Vagina (tissue), 2 donors: ENCODE results near the gene CHAF1A. TPM values are rescaled to one million over a fixed set of nuclear protein-coding genes. Genes with fewer than 3 reads are reported as not detected.

ENCODE experiments used
- DNase-seq, 2 donors: peaks; one replicate each; pipeline ENCODE4 v3.0.0-alpha.2; 2017; ENCODE audit errors: extremely low spot score in 2 of 2
- H3K27ac ChIP-seq: fragments of 200-600 bp; sonication (generic); one replicate; pipeline ENCODE4 v1.5.1; 2019
- H3K27me3 ChIP-seq: fragments of 200-600 bp; sonication (generic); one replicate; pipeline ENCODE4 v1.5.1; 2019
- H3K36me3 ChIP-seq, 2 donors: fragments of 200-600 bp; sonication (generic); one replicate each; pipeline ENCODE4 v1.5.1; 2017 to 2019
- H3K4me1 ChIP-seq: fragments of 200-600 bp; sonication (generic); one replicate; pipeline ENCODE4 v1.5.1; 2019
- H3K4me3 ChIP-seq, 2 donors: fragments of 200-600 bp; sonication (generic); 1 replicate in 1 of 2; 2 replicates in 1 of 2; pipeline ENCODE4 v1.5.1; 2016 to 2019
- H3K9me3 ChIP-seq: fragments of 200-600 bp; sonication (generic); one replicate; pipeline ENCODE4 v1.5.1; 2019
- POLR2A ChIP-seq, 2 donors: fragments of 450-650 bp; IDR thresholded peaks; one replicate each; pipeline ENCODE4 v1.6.1; 2017; ENCODE audit warnings: antibody characterized with exemption in 2 of 2, mild to moderate bottlenecking in 2 of 2, moderate library complexity in 2 of 2
- POLR2AphosphoS5 ChIP-seq, 2 donors: sonication (generic); formaldehyde crosslinking; IDR thresholded peaks; one replicate each; pipeline ENCODE4 v1.9.0; 2017; ENCODE audit warnings: antibody characterized with exemption in 2 of 2, mild to moderate bottlenecking in 2 of 2, low read depth in 1 of 2; ENCODE audit not compliant: insufficient read depth in 1 of 2
- intact Hi-C: fragments of 100-400 bp; cut with DNase I; formaldehyde crosslinking; loops from one replicate; pipeline ENCODE4 v1.15.1; 2023
- total RNA-seq: library from RNA; depleted of rRNA; stranded (reverse); fragments of >200 nt; gene quantifications from one replicate; pipeline ENCODE4 v1.2.3, GENCODE V29; 2016
- TF ChIP-seq, protein P1 (sequence below), 3 experiments: fragments of 450-650 bp in 2 of 3; fragments of 200-600 bp in 1 of 3; sonication (generic) in 1 of 3; IDR thresholded peaks; one replicate each; pipeline ENCODE4 v1.5.1; 2017 to 2019; ENCODE audit warnings: antibody characterized with exemption in 3 of 3, mild to moderate bottlenecking in 2 of 3, moderate library complexity in 2 of 3

The CHAF1A gene
- total RNA-seq, 1 donor from 2014 or later, result 21.4 TPM

DNA sequence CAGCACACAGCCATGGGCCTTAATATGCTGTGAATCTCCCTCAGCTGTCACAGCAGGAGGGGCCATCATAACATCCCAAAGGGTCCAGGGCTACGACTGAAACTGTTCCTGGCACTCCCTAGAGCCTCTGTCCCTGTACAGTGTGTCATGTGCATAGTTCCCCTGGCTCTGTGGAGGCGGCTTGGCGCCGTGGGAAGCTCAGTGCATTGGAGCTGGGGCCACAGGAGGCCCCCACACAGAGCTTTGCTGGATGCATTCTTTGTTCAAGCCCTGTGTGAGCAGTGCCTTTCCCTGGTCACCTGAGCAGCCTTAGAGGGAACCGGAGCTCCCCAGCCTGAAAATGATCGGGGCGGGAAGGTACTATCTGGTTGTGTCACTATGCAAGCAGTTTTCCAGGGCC lies 33.8 kb downstream of the CHAF1A start:
- no peak for DNase-seq
- Histone ChIP-seq H3K27me3 (no peaks in the 10 kb centered on the region), H3K9me3 (no peaks in the 10 kb centered on the region), H3K4me3 (no peak overlapping the region), H3K27ac (no peak overlapping the region), H3K4me1 (no peaks in the 10 kb centered on the region), H3K36me3 (peaks cover 0 to 22% of the 10 kb centered on the region in 2 donors)
- no peak for TF ChIP-seq POLR2AphosphoS5 (IDR thresholded peaks at IDR 0.05; ENCODE audit: insufficient read depth in 1 of 2, low read depth in 1 of 2)
- TF ChIP-seq POLR2A (IDR thresholded peaks at IDR 0.05), result no peak
- TF ChIP-seq, protein P1, sequence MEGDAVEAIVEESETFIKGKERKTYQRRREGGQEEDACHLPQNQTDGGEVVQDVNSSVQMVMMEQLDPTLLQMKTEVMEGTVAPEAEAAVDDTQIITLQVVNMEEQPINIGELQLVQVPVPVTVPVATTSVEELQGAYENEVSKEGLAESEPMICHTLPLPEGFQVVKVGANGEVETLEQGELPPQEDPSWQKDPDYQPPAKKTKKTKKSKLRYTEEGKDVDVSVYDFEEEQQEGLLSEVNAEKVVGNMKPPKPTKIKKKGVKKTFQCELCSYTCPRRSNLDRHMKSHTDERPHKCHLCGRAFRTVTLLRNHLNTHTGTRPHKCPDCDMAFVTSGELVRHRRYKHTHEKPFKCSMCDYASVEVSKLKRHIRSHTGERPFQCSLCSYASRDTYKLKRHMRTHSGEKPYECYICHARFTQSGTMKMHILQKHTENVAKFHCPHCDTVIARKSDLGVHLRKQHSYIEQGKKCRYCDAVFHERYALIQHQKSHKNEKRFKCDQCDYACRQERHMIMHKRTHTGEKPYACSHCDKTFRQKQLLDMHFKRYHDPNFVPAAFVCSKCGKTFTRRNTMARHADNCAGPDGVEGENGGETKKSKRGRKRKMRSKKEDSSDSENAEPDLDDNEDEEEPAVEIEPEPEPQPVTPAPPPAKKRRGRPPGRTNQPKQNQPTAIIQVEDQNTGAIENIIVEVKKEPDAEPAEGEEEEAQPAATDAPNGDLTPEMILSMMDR (IDR thresholded peaks at IDR 0.05), result no peak
- intact Hi-C loops, result no loop called here

DNA sequence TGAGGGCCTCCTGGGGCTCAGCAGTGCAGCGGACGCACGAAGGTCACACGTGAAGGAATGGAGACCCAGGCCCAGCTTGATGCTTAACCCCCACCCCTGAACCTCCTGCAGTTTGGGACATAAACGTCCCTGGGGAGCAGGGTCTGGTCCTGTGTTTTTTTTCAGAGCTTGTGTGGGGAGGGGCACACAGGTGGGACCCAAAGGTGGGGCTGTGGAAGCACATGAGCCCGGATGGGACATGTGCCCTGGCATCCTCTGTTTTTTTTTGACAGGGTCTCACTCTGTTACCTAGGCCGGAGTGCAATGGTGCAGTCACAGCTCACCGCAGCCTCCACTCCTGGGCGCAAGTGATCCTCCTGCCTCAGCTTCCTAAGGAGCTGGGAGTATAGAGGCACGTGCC lies 34.7 kb downstream of the CHAF1A start:
- TF ChIP-seq POLR2A (IDR thresholded peaks at IDR 0.05) (no peak), POLR2AphosphoS5 (IDR thresholded peaks at IDR 0.05; ENCODE audit: insufficient read depth in 1 of 2, low read depth in 1 of 2) (no peak)
- TF ChIP-seq, protein P1 (IDR thresholded peaks at IDR 0.05), result no peak
- no peak overlapping the region for H3K4me3 ChIP-seq
- no peaks in the 10 kb centered on the region for H3K27me3 ChIP-seq
- intact Hi-C loops, result no loop called here
- no peaks in the 10 kb centered on the region for H3K4me1 ChIP-seq
- H3K9me3 ChIP-seq, result no peaks in the 10 kb centered on the region
- peaks cover 0 to 19% of the 10 kb centered on the region in 2 donors for H3K36me3 ChIP-seq
- DNase-seq, result no peak
- no peak overlapping the region for H3K27ac ChIP-seq

DNA sequence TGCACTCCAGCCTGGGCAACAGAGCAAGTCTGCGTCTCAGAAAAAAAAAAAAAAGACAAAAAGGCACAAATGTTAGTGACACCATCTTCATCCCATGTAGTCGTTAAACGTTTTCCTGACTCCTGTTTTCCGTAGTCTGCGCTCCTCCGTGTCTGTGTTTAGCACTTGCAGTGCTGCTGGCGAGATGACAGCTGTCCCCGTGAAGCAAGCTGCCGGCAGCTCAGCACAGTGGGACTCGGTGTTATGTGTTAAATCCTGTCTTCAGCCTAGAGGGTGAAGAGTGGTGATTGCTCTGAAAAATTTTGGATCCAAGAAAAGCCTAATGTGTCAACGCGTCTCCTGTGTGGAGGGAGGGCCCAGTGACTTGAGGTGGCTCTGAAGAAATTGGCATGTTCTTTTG lies 36.8 kb downstream of the CHAF1A start:
- no peaks in the 10 kb centered on the region for H3K9me3 ChIP-seq
- no peaks in the 10 kb centered on the region for H3K4me1 ChIP-seq
- DNase-seq, result no peak
- no peak for TF ChIP-seq POLR2A (IDR thresholded peaks at IDR 0.05)
- TF ChIP-seq, protein P1 (IDR thresholded peaks at IDR 0.05), result no peak
- no peak for TF ChIP-seq POLR2AphosphoS5 (IDR thresholded peaks at IDR 0.05; ENCODE audit: insufficient read depth in 1 of 2, low read depth in 1 of 2)
- no peak overlapping the region for H3K4me3 ChIP-seq
- H3K27ac ChIP-seq, result no peak overlapping the region
- H3K27me3 ChIP-seq, result no peaks in the 10 kb centered on the region
- intact Hi-C loops, result no loop called here
- no peaks in the 10 kb centered on the region for H3K36me3 ChIP-seq

DNA sequence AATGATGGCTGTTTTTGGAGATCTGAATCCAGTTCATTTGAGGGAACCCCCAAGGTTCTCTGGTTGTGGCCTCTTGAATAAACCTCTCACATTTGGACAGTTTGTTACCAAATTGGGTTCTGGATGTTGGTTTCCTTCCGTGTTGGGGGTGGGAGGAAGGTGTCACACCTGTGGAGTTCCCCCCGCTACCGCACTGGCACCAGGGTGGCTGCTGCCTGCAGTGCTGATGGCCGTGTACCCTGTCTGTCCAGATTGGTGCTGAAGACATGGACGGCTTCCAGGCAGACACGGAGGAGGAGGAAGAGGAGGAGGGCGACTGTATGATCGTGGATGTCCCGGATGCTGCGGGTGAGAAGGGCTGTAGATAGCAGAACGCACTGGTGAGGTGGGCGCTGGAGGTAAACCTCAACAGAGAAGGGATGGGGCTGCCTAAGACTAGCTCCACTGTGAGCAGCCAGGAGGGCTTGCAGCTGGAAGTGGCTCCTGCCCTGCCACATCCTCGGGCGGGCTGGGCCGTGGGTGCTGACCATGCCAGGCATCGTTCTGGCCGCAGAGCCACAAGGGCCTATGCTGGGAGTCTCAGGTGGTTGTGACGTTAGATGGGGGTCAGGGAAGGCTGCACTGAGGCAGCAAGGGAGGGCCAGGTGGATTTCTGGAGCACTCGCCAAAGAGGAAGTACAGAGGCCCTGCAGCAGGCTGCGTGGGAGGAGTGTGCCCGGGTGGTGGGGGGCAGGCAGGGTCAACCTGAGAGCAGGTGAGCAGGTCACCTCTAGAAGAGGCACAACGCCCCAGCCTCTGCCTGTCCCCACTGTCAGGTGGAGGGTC lies 39.8 kb downstream of the CHAF1A start:
- TF ChIP-seq POLR2AphosphoS5 (IDR thresholded peaks at IDR 0.05; ENCODE audit: insufficient read depth in 1 of 2, low read depth in 1 of 2), result no peak
- TF ChIP-seq, protein P1 (IDR thresholded peaks at IDR 0.05), result no peak
- no peak for TF ChIP-seq POLR2A (IDR thresholded peaks at IDR 0.05)
- Histone ChIP-seq H3K4me3 (no peak overlapping the region), H3K27me3 (no peaks in the 10 kb centered on the region), H3K27ac (no peak overlapping the region), H3K9me3 (no peaks in the 10 kb centered on the region), H3K36me3 (peaks cover 0 to 24% of the 10 kb centered on the region in 2 donors), H3K4me1 (no peaks in the 10 kb centered on the region)
- DNase-seq, result no peak
- intact Hi-C loops, result no loop called here

DNA sequence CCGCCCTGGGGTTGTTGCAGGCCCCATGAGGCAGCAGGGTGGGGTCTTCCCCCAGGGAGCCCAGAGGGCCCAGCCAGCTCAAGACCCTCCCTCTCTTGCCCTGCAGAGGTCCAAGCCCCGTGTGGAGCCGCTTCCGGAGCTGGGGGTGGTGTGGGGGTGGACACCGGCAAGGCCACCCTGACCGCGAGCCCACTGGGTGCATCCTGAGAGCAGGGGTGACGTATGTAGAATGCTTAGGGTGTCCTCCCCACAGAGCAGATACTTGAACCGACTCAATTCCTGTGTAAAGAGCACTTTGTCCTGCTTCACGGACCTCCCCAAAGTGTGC lies 40.3 kb downstream of the CHAF1A start:
- Histone ChIP-seq H3K36me3 (peaks cover 0 to 30% of the 10 kb centered on the region in 2 donors), H3K4me1 (no peaks in the 10 kb centered on the region), H3K27me3 (no peaks in the 10 kb centered on the region), H3K27ac (no peak overlapping the region), H3K9me3 (no peaks in the 10 kb centered on the region), H3K4me3 (no peak overlapping the region)
- intact Hi-C loops, result no loop called here
- TF ChIP-seq, protein P1 (IDR thresholded peaks at IDR 0.05), result no peak
- TF ChIP-seq POLR2AphosphoS5 (IDR thresholded peaks at IDR 0.05; ENCODE audit: insufficient read depth in 1 of 2, low read depth in 1 of 2) (no peak), POLR2A (IDR thresholded peaks at IDR 0.05) (no peak)
- no peak for DNase-seq
